Central memory CD8-positive, alpha-beta T cell (primary cell): ENCODE measurements around the gene MARCHF11.

Experiments
- ATAC-seq: fragments of 150-1000 bp; cut with Tn5 transposase; replicated peaks from 2 replicates; pipeline ENCODE4 v1.10.0; 2022; ENCODE audit warnings: mild to moderate bottlenecking, moderate FRiP score, moderate number of reproducible peaks; ENCODE audit not compliant: poor library complexity, severe bottlenecking; ENCODE audit errors: extremely low read depth
- DNase-seq, 2 donors: peaks; one replicate each; pipeline ENCODE4 v3.0.0; 2021; ENCODE audit warnings: low spot score in 2 of 2
- H3K27ac Mint-ChIP-seq: one replicate; pipeline ENCODE4 v1.8.0; 2022; ENCODE audit warnings: low read depth, mild to moderate bottlenecking, moderate library complexity, mixed read lengths
- H3K27me3 Mint-ChIP-seq: one replicate; pipeline ENCODE4 v1.8.0; 2022; ENCODE audit warnings: mixed read lengths
- H3K36me3 Mint-ChIP-seq: one replicate; pipeline ENCODE4 v1.8.0; 2022; ENCODE audit warnings: mild to moderate bottlenecking, moderate library complexity, mixed read lengths; ENCODE audit not compliant: insufficient read depth
- H3K4me1 Mint-ChIP-seq: one replicate; pipeline ENCODE4 v1.8.0; 2022; ENCODE audit warnings: mixed read lengths
- H3K4me3 Mint-ChIP-seq: one replicate; pipeline ENCODE4 v1.8.0; 2022; ENCODE audit warnings: mild to moderate bottlenecking, moderate library complexity, mixed read lengths
- H3K9me3 Mint-ChIP-seq: one replicate; pipeline ENCODE4 v1.8.0; 2022; ENCODE audit warnings: mixed read lengths

Gene MARCHF11

GRCh38 chr5:16066320-16066719, 113.3 kb downstream of the MARCHF11 start:
- Mint-ChIP-seq H3K9me3 (peaks cover 6% of the 10 kb centered on the region), H3K4me1 (no peaks in the 10 kb centered on the region), H3K4me3 (no peak overlapping the region), H3K27ac (no peak overlapping the region), H3K36me3 (peaks cover 1% of the 10 kb centered on the region), H3K27me3 (no peaks in the 10 kb centered on the region)
- ATAC-seq (no peak), DNase-seq (no peak)

- Mint-ChIP-seq H3K36me3 (peaks cover 1% of the 10 kb centered on the region), H3K27me3 (no peaks in the 10 kb centered on the region), H3K4me1 (no peaks in the 10 kb centered on the region), H3K4me3 (no peak overlapping the region), H3K27ac (no peak overlapping the region), H3K9me3 (peaks cover 9% of the 10 kb centered on the region)
- DNase-seq = no peak
- ATAC-seq = no peak
Observed at GRCh38 chr5:16065831-16066230, 113.8 kb downstream of the MARCHF11 start.

DNA sequence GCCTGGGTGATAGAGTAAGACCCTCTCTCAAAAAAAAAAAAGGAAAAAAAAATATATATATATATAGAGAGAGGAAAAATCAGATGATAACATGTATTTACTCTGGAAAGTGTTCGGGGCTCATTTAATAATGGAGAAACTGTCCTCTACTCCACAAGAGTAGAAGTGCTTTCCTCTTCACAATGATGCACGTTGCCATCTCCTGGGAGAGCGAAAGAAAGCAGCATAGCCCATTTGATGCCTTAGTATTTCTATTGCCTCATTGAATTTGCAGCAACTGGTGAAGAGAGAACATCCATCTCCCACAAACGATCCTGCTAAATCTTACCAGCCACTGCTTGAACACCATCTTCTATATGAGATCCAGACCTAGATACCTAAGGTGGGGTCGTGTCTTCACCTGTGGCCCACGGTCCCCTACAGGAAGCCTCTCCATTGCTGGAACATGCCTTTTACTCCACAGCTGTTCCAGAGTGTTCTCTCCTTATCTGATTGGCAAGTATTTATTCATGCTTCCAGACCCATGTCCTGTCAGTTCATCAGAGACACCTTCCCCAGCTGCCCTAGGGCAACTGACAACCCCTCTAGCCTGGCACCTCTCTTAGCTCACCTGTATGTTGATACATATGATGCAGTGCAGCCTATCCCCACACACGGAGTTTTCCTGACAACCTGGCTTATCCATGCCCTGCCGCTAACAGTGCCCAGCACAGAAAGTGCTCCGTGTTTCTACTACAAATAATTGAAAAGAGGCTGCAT, 115.3 kb downstream of the MARCHF11 start:
- no peak overlapping the region for H3K27ac Mint-ChIP-seq

GRCh38 chr5:16061163-16061562, 118.4 kb downstream of the MARCHF11 start:
- Mint-ChIP-seq H3K27ac (no peak overlapping the region), H3K27me3 (no peaks in the 10 kb centered on the region), H3K36me3 (peaks cover 1% of the 10 kb centered on the region), H3K9me3 (peaks cover 21% of the 10 kb centered on the region), H3K4me3 (no peak overlapping the region), H3K4me1 (no peaks in the 10 kb centered on the region)
- ATAC-seq (no peak), DNase-seq (no peak)

More for the DNA sequence above, 115.3 kb downstream of the MARCHF11 start:
- peaks cover 1% of the 10 kb centered on the region for H3K36me3 Mint-ChIP-seq
- no peak overlapping the region for H3K4me3 Mint-ChIP-seq
- ATAC-seq = no peak
- H3K9me3 Mint-ChIP-seq = peaks cover 17% of the 10 kb centered on the region
- H3K4me1 Mint-ChIP-seq = no peaks in the 10 kb centered on the region
- H3K27me3 Mint-ChIP-seq = no peaks in the 10 kb centered on the region
- DNase-seq = no peak

DNA sequence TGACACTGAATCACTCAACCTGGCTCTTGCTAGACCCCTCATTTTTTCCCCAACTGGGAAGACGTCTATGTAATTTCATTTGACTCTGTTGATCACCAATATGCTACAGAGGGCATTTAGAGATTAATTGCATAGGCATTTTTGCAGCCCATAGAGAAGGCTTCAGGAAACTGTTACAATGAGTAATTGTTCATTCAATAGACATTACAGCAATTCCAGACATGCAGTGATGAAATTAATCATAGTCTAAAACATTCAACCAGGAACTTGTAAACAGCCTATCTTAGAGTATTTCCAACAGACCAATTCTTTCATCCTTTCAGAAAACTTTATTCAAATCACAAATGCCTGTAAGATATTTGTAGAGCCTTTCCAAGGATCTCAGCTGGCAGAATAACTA, 122.3 kb downstream of the MARCHF11 start:
- ATAC-seq = no peak

GRCh38 chr5:16051246-16051755, 128.3 kb downstream of the MARCHF11 start:
- Mint-ChIP-seq H3K4me1 (no peaks in the 10 kb centered on the region), H3K4me3 (no peak overlapping the region), H3K36me3 (no peaks in the 10 kb centered on the region), H3K27me3 (no peaks in the 10 kb centered on the region), H3K9me3 (peaks cover 4% of the 10 kb centered on the region), H3K27ac (no peak overlapping the region)
- no peak for DNase-seq
- no peak for ATAC-seq

More for the DNA sequence above, 122.3 kb downstream of the MARCHF11 start:
- Mint-ChIP-seq H3K27ac (no peak overlapping the region), H3K4me1 (no peaks in the 10 kb centered on the region), H3K4me3 (no peak overlapping the region), H3K9me3 (peaks cover 20% of the 10 kb centered on the region), H3K36me3 (no peaks in the 10 kb centered on the region), H3K27me3 (no peaks in the 10 kb centered on the region)
- DNase-seq = no peak

GRCh38 chr5:16050414-16050813, 129.2 kb downstream of the MARCHF11 start:
- Mint-ChIP-seq H3K4me1 (no peaks in the 10 kb centered on the region), H3K36me3 (no peaks in the 10 kb centered on the region), H3K4me3 (no peak overlapping the region), H3K27me3 (no peaks in the 10 kb centered on the region), H3K27ac (no peak overlapping the region), H3K9me3 (peaks cover 4% of the 10 kb centered on the region)
- ATAC-seq (no peak), DNase-seq (no peak)

GRCh38 chr5:16049761-16050160, 129.8 kb downstream of the MARCHF11 start:
- Mint-ChIP-seq H3K27me3 (no peaks in the 10 kb centered on the region), H3K36me3 (no peaks in the 10 kb centered on the region), H3K9me3 (peaks cover 4% of the 10 kb centered on the region), H3K4me3 (no peak overlapping the region), H3K27ac (no peak overlapping the region), H3K4me1 (no peaks in the 10 kb centered on the region)
- DNase-seq (no peak), ATAC-seq (no peak)

DNA sequence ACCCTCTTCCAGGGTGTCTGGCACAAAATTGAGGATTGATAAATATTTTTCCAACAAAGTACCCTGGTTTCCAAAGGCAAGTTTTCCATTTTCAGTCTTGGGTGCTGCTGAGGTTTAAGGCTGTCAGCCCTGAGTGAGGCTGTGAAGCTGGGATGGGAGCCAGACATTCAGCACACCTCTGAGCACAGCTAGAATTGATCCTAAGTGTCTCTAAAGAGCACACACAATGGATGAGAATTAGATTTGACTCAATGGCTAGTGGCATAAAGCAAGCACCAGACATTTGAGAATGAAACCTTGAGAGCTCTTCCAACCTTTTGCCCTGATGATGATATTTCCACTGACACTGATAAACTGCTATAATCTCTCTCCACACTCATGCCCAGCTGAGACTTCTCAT, 131.5 kb downstream of the MARCHF11 start:
- Mint-ChIP-seq H3K9me3 (no peaks in the 10 kb centered on the region), H3K27me3 (no peaks in the 10 kb centered on the region), H3K36me3 (no peaks in the 10 kb centered on the region), H3K4me1 (no peaks in the 10 kb centered on the region), H3K4me3 (no peak overlapping the region), H3K27ac (no peak overlapping the region)
- ATAC-seq (no peak), DNase-seq (no peak)

DNA sequence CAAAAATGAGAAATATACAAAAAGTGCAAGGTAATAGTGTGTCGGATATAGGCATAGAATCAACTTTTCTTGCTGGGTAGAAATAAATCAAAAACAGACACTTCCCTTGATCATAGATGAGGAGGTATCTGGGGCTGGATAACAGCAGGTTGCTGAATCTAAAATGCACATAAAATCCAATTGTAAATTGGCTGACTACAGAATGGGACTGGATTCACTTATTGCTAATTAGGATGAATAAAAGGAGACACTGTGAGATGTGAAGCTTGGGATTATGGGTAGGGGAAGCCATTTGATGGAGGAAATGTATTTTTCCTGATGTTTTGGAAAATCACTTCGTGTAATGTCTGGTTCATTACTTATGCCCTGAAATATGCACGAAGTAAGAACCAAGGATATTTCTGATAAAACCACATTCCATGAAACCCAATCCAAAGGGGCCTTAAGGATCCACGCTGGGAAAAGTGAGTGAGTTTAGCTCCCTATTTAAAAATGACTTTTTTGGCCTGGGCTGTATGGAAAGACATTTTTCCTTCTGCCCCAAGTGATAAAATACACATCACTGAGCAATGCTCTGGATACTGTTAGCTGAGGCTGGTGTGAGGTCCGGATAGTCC, 136.1 kb downstream of the MARCHF11 start:
- ATAC-seq = no peak
- H3K27ac Mint-ChIP-seq = no peak overlapping the region
- no peaks in the 10 kb centered on the region for H3K4me1 Mint-ChIP-seq
- no peaks in the 10 kb centered on the region for H3K36me3 Mint-ChIP-seq
- no peaks in the 10 kb centered on the region for H3K27me3 Mint-ChIP-seq
- H3K4me3 Mint-ChIP-seq = no peak overlapping the region
- H3K9me3 Mint-ChIP-seq = no peaks in the 10 kb centered on the region
- no peak for DNase-seq

- ATAC-seq (no peak), DNase-seq (no peak)
- Mint-ChIP-seq H3K36me3 (no peaks in the 10 kb centered on the region), H3K27ac (no peak overlapping the region), H3K4me3 (no peak overlapping the region), H3K9me3 (peaks cover 12% of the 10 kb centered on the region), H3K27me3 (no peaks in the 10 kb centered on the region), H3K4me1 (no peaks in the 10 kb centered on the region)
Observed at GRCh38 chr5:16037121-16037845, 142.3 kb downstream of the MARCHF11 start.

DNA sequence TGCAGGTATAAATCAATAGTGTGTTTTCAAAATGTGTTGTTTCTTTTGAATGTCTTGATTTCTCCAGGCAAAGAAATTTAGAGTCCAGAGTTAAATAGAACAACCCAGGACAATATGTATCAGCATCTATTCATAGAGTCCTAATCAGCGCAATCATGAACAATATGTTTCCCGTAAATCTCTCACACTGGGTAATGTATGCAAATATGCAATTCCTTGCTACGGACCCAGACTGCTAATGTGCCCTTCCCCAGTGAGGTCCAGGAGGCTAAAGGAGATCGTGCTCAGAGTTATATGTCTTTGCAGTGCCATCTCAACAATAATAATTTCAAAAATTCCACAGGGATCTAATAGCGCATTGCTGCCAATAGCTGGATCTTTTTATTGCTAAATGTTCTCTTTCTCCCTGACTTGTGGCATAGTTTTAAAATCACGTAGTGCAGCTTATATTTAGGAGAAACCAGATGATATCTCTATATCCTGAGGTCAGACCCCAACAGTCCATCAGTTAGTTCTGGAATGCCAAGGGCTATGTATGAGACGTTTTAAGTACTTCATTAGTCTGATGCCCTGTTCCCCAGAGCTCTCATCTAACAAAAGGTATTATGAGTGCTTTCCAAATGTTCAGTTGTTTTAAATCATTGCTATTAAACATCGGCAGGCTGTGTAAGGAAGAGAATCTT, 145.1 kb downstream of the MARCHF11 start:
- Mint-ChIP-seq H3K27ac (no peak overlapping the region), H3K4me1 (no peaks in the 10 kb centered on the region), H3K9me3 (peaks cover 12% of the 10 kb centered on the region), H3K36me3 (no peaks in the 10 kb centered on the region), H3K27me3 (no peaks in the 10 kb centered on the region), H3K4me3 (no peak overlapping the region)
- ATAC-seq (no peak), DNase-seq (no peak)
